Measurements from ENCODE around the gene LPGAT1. TPM values are rescaled to one million over a fixed set of nuclear protein-coding genes. Genes with fewer than 3 reads are reported as not detected.

The LPGAT1 gene
- total RNA-seq, 1 experiment from 2014 or later: 46.0 TPM

GRCh38 chr1:211804915-211805314 lies 25.6 kb downstream of the LPGAT1 start:
- H2AFZ ChIP-seq: no peak overlapping the region
- no peaks in the 10 kb centered on the region for H3K9me2 ChIP-seq (ENCODE audit: insufficient read depth)
- no peaks in the 10 kb centered on the region for H3K27me3 ChIP-seq (ENCODE audit: insufficient read depth, low read depth)
- no peaks in the 10 kb centered on the region for H3F3A ChIP-seq (ENCODE audit: insufficient read depth, low read depth)
- H3K4me3 ChIP-seq: no peak overlapping the region
- H3K4me1 ChIP-seq (replicated peaks; ENCODE audit: insufficient read depth): no peaks in the 10 kb centered on the region
- H3K9me3 ChIP-seq (ENCODE audit: insufficient read depth, low read depth): no peaks in the 10 kb centered on the region
- ChIA-PET CTCF (no interaction called here), POLR2A (ENCODE audit: unreplicated experiment) (no interaction called here)
- H4K20me1 ChIP-seq (ENCODE audit: insufficient read depth): no peaks in the 10 kb centered on the region
- DNase-seq: no peak
- no peak overlapping the region for H3K27ac ChIP-seq
- intact Hi-C loops (cut with micrococcal nuclease; ENCODE audit: unreplicated experiment): no loop called here
- H3K4me2 ChIP-seq: no peak overlapping the region
- BruUV-seq (replicated peaks): no TSS peak
- H3K79me2 ChIP-seq (ENCODE audit: low read depth): no peaks in the 10 kb centered on the region
- no peak for TF ChIP-seq EZH2 (IDR thresholded peaks at IDR 0.05; ENCODE audit: low read depth)
- TF ChIP-seq, protein P1, sequence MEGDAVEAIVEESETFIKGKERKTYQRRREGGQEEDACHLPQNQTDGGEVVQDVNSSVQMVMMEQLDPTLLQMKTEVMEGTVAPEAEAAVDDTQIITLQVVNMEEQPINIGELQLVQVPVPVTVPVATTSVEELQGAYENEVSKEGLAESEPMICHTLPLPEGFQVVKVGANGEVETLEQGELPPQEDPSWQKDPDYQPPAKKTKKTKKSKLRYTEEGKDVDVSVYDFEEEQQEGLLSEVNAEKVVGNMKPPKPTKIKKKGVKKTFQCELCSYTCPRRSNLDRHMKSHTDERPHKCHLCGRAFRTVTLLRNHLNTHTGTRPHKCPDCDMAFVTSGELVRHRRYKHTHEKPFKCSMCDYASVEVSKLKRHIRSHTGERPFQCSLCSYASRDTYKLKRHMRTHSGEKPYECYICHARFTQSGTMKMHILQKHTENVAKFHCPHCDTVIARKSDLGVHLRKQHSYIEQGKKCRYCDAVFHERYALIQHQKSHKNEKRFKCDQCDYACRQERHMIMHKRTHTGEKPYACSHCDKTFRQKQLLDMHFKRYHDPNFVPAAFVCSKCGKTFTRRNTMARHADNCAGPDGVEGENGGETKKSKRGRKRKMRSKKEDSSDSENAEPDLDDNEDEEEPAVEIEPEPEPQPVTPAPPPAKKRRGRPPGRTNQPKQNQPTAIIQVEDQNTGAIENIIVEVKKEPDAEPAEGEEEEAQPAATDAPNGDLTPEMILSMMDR (conservative IDR thresholded peaks at IDR 0.05): no peak
- H3K36me3 ChIP-seq (ENCODE audit: low read depth): peaks cover 8% of the 10 kb centered on the region

DNA sequence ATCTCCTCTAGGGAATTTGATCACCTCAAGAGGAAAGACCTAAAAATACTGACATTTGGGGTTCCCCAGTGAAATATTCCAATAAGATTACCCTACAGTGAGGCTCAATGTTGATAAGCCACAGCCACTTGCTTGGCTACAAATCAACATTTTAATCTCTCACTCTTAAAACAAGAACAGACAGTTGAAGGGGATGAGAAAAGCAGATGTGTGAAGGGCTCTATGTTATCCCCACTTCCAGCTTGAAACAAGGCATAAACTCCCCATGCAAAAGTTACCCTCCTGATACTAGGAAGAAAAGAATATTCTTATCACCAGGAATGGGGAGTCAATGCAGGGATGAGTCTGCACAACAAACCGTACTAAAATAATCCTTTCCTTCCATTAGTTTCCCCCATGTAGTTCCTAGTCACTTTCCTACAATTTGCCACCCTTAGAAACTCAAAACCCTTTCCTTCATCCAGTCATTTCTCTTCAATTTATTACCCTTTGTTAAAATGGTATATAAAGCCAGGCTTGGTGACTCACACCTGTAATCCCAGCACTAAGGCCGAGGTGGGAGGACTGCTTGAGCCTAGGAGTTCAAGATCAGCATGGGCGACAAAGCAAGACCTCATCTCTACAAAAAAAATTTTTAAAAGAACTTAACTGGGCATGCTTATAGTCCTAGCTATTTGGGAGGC lies 29.5 kb downstream of the LPGAT1 start:
- Histone ChIP-seq H3K27me3 (ENCODE audit: insufficient read depth, low read depth) (no peaks in the 10 kb centered on the region), H3K9me3 (ENCODE audit: insufficient read depth, low read depth) (no peaks in the 10 kb centered on the region), H4K20me1 (ENCODE audit: insufficient read depth) (no peaks in the 10 kb centered on the region; the same call in 1 of the 2 replicates), H3K4me1 (replicated peaks; ENCODE audit: insufficient read depth) (no peaks in the 10 kb centered on the region), H3K36me3 (ENCODE audit: low read depth) (peaks cover 6% of the 10 kb centered on the region), H2AFZ (no peak overlapping the region), H3K4me3 (no peak overlapping the region), H3K4me2 (no peak overlapping the region), H3F3A (ENCODE audit: insufficient read depth, low read depth) (no peaks in the 10 kb centered on the region), H3K9me2 (ENCODE audit: insufficient read depth) (peaks cover 5% of the 10 kb centered on the region; the same call in 1 of the 2 replicates), H3K27ac (no peak overlapping the region), H3K79me2 (ENCODE audit: low read depth) (no peaks in the 10 kb centered on the region)
- TF ChIP-seq, protein P1 (conservative IDR thresholded peaks at IDR 0.05): no peak
- TF ChIP-seq EZH2 (IDR thresholded peaks at IDR 0.05; ENCODE audit: low read depth): no peak
- no peak for DNase-seq
- no TSS peak for BruUV-seq (replicated peaks)
- intact Hi-C loops (cut with micrococcal nuclease; ENCODE audit: unreplicated experiment): no loop called here
- ChIA-PET POLR2A (ENCODE audit: unreplicated experiment) (no interaction called here), CTCF (no interaction called here)

GRCh38 chr1:211797994-211798393 lies 32.6 kb downstream of the LPGAT1 start:
- DNase-seq: no peak
- Histone ChIP-seq H3K4me1 (replicated peaks; ENCODE audit: insufficient read depth) (no peaks in the 10 kb centered on the region), H4K20me1 (ENCODE audit: insufficient read depth) (no peaks in the 10 kb centered on the region; the same call in 1 of the 2 replicates), H3K4me3 (no peak overlapping the region), H3K79me2 (ENCODE audit: low read depth) (no peaks in the 10 kb centered on the region), H3K9me2 (ENCODE audit: insufficient read depth) (peaks cover 5% of the 10 kb centered on the region; the same call in 1 of the 2 replicates), H3K4me2 (no peak overlapping the region), H3F3A (ENCODE audit: insufficient read depth, low read depth) (no peaks in the 10 kb centered on the region), H3K27ac (no peak overlapping the region), H3K27me3 (ENCODE audit: insufficient read depth, low read depth) (no peaks in the 10 kb centered on the region), H2AFZ (no peak overlapping the region), H3K9me3 (ENCODE audit: insufficient read depth, low read depth) (no peaks in the 10 kb centered on the region), H3K36me3 (ENCODE audit: low read depth) (no peaks in the 10 kb centered on the region)
- intact Hi-C loops (cut with micrococcal nuclease; ENCODE audit: unreplicated experiment): loop anchor here (2.0 kb wide), 1 partner anchor 15 kb away; no protein-coding TSS in a partner anchor
- ChIA-PET CTCF (no interaction called here), POLR2A (ENCODE audit: unreplicated experiment) (no interaction called here)
- no TSS peak for BruUV-seq (replicated peaks)
- TF ChIP-seq, protein P1 (conservative IDR thresholded peaks at IDR 0.05): no peak
- TF ChIP-seq EZH2 (IDR thresholded peaks at IDR 0.05; ENCODE audit: low read depth): no peak

Data from PC-9 (cell line).